ENCODE measurements around the gene POGLUT3. TPM values are rescaled to one million over a fixed set of nuclear protein-coding genes. Genes with fewer than 3 reads are reported as not detected.

POGLUT3 gene
- total and polyA plus RNA-seq, 2 experiments from 2014 or later = 7.6 to 12.2 TPM

GRCh38 chr11:108453207-108453835, 44.9 kb downstream of the POGLUT3 start:
- no peak for ATAC-seq
- H3K4me1 ChIP-seq (ENCODE audit: insufficient read depth) = no peaks in the 10 kb centered on the region
- Mint-ChIP-seq H3K9me3 (peaks cover 44% of the 10 kb centered on the region), H3K4me3 (no peak overlapping the region), H3K27ac (no peak overlapping the region), H3K36me3 (ENCODE audit: low read depth) (peaks cover 12% of the 10 kb centered on the region; the same call in 2 of the 3 replicates), H3K27me3 (ENCODE audit: insufficient read depth, low read depth, poor library complexity) (no peaks in the 10 kb centered on the region), H3K4me1 (no peaks in the 10 kb centered on the region)
- H3K36me3 ChIP-seq (ENCODE audit: insufficient read depth) = 0 out of 2 replicates have a peak, but pooled peaks cover 7% of the 10 kb centered on the region
- H2AFZ ChIP-seq = no peak overlapping the region
- no peak overlapping the region for H3K4me2 ChIP-seq
- H3K27me3 ChIP-seq (ENCODE audit: insufficient read depth) = no peaks in the 10 kb centered on the region
- no peaks in the 10 kb centered on the region for H3F3A ChIP-seq (replicated peaks; ENCODE audit: low read depth)
- no peaks in the 10 kb centered on the region for H4K20me1 ChIP-seq (replicated peaks; ENCODE audit: insufficient read depth)
- TF ChIP-seq JUNB (IDR thresholded peaks at IDR 0.05; ENCODE audit: unreplicated experiment) (no peak), CREB1 (CRISPR knock-in tag; IDR thresholded peaks at IDR 0.05; ENCODE audit: low read depth) (no peak), NANOG (IDR thresholded peaks at IDR 0.05; ENCODE audit: borderline replicate concordance) (no peak), CTCF (conservative IDR thresholded peaks at IDR 0.05; ENCODE audit: low read depth in 2 of 2) (no peak), STAT1 (IDR thresholded peaks at IDR 0.05; ENCODE audit: unreplicated experiment) (no peak), ETS1 (IDR thresholded peaks at IDR 0.05) (no peak), ZNF462 (CRISPR knock-in tag; IDR thresholded peaks at IDR 0.05) (no peak), EZH2phosphoT487 (IDR thresholded peaks at IDR 0.05; ENCODE audit: unreplicated experiment) (no peak), POLR2AphosphoS5 (IDR thresholded peaks at IDR 0.05; ENCODE audit: low read depth) (no peak), ZNF114 (CRISPR knock-in tag; IDR thresholded peaks at IDR 0.05) (no peak), ZNF331 (CRISPR knock-in tag; IDR thresholded peaks at IDR 0.05; ENCODE audit: low read depth) (no peak), EZH2 (IDR thresholded peaks at IDR 0.05; ENCODE audit: low read depth, unreplicated experiment) (no peak)
- TF ChIP-seq, protein P1, sequence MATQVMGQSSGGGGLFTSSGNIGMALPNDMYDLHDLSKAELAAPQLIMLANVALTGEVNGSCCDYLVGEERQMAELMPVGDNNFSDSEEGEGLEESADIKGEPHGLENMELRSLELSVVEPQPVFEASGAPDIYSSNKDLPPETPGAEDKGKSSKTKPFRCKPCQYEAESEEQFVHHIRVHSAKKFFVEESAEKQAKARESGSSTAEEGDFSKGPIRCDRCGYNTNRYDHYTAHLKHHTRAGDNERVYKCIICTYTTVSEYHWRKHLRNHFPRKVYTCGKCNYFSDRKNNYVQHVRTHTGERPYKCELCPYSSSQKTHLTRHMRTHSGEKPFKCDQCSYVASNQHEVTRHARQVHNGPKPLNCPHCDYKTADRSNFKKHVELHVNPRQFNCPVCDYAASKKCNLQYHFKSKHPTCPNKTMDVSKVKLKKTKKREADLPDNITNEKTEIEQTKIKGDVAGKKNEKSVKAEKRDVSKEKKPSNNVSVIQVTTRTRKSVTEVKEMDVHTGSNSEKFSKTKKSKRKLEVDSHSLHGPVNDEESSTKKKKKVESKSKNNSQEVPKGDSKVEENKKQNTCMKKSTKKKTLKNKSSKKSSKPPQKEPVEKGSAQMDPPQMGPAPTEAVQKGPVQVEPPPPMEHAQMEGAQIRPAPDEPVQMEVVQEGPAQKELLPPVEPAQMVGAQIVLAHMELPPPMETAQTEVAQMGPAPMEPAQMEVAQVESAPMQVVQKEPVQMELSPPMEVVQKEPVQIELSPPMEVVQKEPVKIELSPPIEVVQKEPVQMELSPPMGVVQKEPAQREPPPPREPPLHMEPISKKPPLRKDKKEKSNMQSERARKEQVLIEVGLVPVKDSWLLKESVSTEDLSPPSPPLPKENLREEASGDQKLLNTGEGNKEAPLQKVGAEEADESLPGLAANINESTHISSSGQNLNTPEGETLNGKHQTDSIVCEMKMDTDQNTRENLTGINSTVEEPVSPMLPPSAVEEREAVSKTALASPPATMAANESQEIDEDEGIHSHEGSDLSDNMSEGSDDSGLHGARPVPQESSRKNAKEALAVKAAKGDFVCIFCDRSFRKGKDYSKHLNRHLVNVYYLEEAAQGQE (IDR thresholded peaks at IDR 0.05; ENCODE audit: unreplicated experiment) = no peak
- no peak overlapping the region for H3K4me3 ChIP-seq
- no peak overlapping the region for H3K27ac ChIP-seq (ENCODE audit: low read depth)
- H3K79me2 ChIP-seq (replicated peaks; ENCODE audit: insufficient read depth) = no peaks in the 10 kb centered on the region
- peaks cover 6% of the 10 kb centered on the region; the same call in 1 of the 2 replicates for H3K9me2 ChIP-seq (ENCODE audit: insufficient read depth)
- no peak for DNase-seq (ENCODE audit: low spot score)

Data from GM23338 (cell line).